MM.1S (cell line): ENCODE results near the gene RHOH.

Experiments
- EZH2phosphoT487 ChIP-seq: fragments of 300-600 bp; sonication (generic); IDR thresholded peaks from 2 replicates; pipeline ENCODE4 v1.6.1; 2018; ENCODE audit warnings: antibody characterized with exemption, low read length
- TF ChIP-seq, protein P1 (sequence below): fragments of 300-600 bp; sonication (generic); IDR thresholded peaks from 2 replicates; pipeline ENCODE4 v1.5.1; 2016; ENCODE audit warnings: antibody characterized with exemption, low read length, mixed read lengths

DNA sequence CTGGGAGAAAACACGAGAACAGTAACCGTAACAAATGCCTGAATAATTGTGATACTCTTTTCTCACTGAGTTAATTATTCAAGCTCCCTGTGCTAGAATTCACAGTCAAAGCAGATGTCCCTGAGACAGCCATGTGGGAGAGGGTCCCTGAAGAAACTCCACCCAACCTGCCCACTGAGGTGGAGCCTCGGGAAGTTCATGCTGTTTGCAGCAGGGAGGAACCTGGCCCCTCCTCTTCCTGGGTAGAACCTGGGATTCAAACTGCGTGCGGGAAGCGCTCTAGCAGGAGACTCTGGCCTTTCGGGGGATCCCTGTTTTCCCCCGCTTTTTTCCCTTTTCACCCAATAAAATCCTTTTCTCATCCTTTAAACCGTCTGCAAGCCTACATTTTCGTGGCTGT lies 20.2 kb upstream of the RHOH start:
- TF ChIP-seq EZH2phosphoT487: no peak
- TF ChIP-seq, protein P1, sequence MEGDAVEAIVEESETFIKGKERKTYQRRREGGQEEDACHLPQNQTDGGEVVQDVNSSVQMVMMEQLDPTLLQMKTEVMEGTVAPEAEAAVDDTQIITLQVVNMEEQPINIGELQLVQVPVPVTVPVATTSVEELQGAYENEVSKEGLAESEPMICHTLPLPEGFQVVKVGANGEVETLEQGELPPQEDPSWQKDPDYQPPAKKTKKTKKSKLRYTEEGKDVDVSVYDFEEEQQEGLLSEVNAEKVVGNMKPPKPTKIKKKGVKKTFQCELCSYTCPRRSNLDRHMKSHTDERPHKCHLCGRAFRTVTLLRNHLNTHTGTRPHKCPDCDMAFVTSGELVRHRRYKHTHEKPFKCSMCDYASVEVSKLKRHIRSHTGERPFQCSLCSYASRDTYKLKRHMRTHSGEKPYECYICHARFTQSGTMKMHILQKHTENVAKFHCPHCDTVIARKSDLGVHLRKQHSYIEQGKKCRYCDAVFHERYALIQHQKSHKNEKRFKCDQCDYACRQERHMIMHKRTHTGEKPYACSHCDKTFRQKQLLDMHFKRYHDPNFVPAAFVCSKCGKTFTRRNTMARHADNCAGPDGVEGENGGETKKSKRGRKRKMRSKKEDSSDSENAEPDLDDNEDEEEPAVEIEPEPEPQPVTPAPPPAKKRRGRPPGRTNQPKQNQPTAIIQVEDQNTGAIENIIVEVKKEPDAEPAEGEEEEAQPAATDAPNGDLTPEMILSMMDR: no peak
